HG02938 (cell line): ENCODE data around the gene RPIA.
"Not testable (repeated sequence)": the region's sequence is repeated elsewhere in the genome, so short reads cannot be mapped to it uniquely, and the experiment has no call there.

ENCODE experiments used
- ATAC-seq: cut with Tn5 transposase; IDR thresholded peaks from one replicate; pipeline ENCODE4 v1.9.1; 2021; ENCODE audit warnings: mild to moderate bottlenecking, moderate library complexity; ENCODE audit not compliant: unreplicated experiment

RPIA gene

DNA sequence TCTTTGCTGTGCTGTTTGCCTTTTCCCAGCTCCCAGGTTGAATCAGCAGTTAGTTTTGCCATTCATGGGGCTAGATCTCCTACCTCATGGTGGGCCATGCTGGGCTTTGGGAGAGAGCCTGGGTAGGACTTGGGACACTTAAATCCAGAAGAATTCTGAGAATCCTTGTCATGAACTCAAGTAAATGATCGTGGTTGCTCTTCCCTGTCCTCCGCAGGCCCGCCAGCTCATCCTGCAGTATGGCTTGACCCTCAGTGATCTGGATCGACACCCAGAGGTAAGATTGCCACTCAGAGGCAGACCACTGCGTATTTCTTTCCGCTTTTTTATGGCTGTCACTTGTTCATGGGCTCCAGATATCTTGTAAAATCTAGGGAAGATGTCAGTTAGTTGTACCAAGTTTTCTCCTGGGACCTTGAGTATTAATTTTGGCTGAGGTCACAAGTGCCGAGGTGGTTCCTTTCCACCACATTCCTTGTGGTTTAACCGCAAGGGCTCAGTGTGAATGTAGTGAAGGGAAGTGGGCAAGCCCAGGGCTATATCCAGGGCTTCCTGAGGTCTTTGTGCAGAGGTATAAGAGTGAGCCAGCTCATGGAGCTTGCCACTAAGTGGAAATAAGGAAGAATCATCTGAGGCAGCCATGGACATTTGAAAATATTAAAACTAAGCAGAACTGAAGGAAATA is 37.7 kb downstream of the RPIA start:
- no peak for ATAC-seq

DNA sequence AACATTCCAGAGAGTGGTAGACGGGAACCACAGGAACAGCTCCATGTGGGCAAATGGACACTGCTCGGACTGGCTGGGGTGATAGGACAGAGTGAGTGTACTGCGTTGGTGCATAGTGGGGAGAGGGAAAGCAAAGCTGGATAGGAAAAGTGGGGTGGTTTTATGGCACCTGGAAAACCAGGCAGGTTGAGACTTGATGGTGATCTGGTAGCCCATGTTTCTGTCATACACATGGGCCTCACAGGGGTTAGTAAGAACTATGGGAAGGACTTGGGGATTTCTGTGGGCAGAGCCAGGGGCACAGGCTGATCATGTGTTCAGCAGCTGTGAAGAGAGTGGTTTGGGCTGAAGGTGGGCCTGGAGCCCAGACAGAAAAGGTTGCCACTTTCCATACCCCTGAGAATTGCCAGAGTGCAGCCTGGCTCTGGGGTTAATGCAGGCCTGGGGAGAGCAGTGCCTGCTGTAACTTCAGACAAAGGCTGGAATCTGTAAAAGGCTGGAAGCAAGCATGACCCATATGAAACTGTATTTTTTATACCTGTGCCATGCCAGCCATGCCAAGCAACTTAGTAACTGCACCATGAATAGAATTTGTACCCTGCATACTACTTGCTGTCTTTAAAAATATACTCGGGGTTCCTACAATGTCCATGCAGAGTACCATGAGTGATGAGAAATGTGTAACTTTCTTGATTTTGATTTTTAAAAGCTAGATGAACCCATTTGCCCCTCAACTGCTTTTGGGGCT is 41.9 kb downstream of the RPIA start:
- no peak for ATAC-seq

DNA sequence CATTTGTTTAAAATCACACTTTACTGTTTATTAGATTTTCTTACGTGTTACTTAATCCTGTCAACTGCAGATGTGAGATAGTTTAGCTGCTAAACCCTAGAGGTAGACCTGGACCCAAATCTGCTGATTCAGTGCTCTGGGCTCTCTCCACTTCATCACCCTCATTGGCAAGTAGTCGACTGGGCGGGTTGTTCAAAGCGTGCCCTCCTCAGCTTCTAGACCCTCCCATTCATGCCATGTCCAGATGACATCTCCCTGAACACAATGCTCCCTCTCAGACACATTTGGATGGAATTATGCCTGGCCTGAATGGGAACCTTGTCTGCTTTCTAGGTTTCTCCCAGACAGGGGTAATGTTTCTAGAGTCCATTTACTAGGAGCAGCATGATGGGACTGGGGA is 43.7 kb downstream of the RPIA start:
- ATAC-seq = no peak

DNA sequence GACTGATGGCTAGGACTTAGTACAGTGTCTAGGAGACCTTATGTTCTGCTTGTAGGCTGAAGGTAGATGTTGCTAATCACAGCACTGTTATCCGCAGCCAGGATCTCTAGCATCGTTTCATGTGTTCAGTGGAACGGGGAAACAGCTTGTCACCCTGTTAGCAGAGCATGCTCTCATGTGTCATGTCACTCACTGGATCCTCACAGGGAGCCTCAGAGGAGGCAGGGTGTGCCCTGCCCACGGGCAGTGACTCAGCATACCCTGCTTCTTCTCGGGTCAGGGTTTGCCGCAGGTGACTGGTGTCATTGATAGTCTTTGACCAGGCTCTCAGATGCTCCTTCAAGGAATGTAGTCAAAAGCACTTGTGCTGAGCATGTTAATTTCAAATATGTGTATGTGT is 44.4 kb downstream of the RPIA start:
- ATAC-seq = no peak

DNA sequence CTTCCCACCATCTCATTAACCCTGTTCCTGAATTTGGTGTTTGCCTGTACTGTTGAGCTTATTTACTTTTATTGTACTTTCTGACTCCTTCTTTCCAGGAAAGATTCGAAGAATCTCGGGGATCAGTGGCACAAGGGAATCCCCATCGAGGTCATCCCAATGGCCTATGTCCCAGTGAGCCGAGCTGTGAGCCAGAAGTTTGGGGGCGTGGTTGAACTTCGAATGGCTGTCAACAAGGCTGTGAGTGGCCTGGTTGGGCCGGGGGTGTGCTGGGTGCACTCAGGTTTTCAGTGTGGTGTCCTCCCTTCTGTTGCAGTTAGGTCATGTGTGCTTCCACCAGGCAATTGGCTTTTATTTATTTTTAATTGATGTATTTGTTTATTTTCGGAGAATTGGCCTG is 45.0 kb downstream of the RPIA start:
- ATAC-seq = no peak

DNA sequence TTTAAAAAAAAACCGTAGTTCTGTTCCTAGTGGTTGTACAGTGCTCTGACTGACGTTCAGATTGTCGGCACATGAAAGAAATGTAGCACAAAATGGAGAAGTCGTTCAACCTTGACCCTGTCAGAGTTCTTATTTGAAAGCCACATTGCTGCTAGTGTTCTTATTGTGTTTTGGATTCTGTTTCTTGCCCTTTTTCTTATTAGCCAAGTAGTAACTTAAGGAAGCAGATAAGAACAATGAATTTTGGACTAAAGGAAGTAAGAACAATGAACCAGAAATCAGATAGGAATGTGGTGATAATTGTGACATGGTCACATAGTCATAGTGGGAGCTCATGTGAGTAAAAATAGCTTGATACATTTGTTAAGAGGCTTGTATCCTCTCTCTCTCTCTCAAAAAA is 45.9 kb downstream of the RPIA start:
- ATAC-seq = no peak

DNA sequence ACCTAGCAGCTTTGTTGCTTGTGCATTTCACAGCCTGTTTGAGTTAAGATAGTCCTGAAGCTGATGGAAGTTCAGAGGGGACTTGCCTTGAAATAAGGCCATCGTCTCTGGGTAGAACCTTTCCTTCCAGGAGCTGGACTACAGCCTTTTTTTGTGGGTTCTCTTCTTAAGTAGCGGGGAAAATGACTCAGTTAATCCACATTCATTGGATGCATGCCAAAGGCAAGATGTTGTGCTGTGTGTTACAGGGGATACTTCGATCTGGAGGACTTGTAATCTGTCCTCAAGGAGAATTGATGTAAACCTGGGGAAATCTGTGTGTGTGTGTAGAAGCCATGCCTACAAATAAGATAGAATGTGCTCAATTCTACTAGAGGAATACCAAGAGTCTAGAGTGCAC is 46.8 kb downstream of the RPIA start:
- no peak for ATAC-seq

DNA sequence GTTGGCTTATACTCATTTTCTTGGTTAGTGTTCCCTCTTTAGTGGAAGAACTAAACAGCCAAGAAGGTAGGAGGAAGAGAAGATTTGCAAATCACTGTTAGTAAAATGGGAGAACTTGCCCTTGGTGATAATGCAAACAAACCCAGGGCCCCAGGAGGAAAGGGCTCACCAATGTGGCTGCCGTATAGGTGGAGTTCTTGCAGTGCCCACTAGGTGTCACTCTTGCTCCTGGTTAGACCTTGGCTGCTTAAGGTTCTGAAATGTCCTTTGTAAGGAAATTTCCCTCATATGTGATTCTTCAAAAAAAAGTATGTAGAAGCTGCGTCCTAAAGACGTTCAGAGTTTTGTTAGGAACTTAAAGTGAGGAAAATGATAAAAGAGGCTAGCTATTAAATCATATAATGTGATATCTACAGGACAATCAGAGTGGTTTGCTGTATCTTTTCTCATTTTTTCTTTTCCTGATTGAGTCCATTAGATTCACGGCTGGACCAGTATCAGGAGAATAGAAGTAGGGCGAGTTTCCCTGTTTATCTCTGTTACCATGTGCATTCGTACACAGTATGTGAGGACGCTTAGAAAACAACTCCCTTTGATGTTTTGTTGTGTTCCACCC is 48.6 kb downstream of the RPIA start:
- ATAC-seq = peak; percentile 65

DNA sequence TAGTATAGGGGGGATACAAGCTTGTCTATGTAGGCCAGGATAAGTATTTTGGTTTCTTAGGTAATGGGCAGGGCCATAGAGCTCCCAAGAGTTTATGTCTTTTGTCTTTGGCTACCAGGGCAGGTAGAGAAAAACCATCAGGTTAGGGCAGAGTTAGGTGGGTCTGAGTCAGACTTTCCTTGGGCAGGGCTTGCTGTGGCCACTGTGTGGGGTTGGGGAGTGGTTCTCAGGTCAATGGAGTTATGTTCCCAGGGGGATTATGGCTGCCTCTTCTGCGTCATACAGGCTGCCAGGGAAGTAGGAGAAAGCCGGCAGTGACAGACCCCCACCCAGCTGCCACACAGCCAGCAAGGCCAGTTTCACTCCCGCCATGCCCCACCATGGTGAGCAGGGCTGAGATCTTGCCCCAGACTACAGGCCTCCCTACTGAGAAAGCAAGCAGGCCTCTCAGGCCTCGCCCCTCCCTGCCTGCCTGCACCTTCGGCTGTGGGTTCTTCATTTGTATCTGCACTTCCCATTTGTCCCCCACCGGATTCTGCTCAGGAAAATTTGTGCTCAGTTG is 55.5 kb downstream of the RPIA start:
- no peak for ATAC-seq

DNA sequence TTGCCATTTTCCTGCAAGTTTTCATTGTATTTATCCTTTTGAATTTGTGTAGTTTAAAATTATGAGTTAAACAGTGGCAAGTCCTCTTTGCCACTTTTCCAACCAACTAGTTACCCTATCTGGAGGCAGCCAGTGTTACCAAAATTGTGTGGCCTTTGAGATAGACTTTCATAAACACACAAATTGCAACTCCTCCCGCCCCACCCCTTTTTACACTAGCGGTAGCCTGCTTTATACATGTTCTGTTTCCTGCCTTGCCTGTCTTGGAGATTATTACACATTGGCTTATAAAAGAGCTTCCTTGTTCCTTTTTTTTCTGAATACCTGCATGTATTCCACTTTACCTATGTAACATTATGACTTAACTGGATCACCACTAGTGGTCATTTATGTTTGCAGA is 56.5 kb downstream of the RPIA start:
- no peak for ATAC-seq

DNA sequence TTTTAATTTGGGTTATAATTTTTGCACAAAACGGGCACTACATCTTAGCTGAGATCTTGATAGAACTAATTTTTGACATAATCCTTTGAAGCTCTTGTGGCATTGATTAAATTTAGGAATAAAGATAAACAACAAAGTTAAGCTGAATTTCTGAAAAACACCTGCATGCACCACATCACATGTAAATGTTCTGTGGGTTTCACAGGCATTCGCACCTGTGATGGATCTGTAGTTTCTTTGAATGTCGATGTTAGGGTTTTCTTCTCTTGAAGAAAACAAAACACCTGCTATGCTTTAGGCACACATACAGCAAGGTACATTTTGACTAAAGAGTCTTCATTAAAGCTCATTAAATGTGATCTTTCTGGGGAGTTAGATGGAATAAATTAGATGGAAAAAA is 60.3 kb downstream of the RPIA start:
- no peak for ATAC-seq

DNA sequence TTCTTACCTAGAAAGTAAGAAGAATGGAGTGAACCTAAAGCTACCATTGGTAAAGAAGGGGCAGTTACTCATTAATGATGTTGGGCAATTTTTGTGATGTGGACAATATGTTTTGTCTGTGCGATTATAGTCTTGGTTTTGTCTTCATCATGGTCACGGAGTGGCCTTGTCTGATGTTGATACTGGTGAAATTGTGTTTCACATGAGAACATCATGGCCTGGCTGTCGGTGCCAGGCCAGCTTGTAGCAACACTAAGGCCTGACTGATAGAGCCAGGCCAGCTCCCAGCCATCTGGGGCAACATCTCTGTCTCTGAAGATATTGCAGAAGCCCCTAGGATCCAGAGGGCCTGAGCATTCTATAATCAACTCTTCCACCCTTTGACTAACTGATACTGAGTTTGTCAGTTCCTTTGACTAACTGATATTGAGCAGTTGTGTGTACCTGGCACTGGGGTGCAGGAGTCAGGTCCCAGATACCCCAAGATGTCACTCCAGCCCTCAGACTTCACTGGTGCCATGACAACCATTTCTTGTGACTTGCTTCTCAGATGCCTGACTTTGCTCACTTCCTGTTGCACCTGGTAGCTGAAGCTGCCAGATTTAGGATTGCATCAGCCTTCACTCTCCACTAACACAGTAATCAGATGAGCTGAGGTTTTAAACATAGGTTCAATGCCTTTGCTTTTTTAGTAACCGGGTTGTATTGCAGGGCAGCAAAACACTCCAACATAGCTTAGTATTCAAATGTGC is 62.5 kb downstream of the RPIA start:
- peak; percentile 91 for ATAC-seq

DNA sequence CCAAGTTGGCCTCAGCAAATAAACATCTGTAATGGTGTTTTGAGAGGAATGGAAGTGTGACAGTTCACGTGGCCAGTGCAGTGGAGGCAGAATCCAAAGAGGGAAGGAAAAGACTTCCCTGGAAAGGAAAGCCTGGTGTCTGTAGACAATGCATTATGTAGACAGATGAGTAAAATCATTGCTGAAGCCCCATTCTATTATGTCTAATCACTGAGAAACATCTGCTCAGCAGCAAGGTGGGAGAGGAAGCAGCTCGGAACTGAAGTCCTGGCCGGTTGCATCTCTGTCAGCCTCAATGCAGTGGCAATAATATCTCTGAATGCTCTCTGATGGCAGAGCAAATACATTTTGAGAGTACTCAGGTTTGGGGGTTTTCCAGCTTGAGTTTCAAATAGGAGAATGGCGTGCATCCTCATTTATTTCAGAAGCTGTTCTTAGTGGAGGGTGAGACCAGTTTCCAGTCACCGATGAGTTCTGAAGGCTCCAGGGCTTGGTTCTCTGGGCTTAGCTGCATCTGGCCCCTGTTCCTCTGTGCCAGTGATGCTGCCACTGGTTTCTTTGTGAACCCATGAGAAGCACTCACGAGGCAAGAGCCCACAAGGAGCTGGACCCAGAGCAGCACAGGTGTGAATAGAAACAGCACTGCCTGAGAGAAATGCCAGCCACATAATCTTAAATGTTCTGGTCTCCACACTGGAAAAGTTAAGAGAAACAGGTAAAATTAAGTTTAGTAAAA is 63.3 kb downstream of the RPIA start:
- ATAC-seq = peak; percentile 21

DNA sequence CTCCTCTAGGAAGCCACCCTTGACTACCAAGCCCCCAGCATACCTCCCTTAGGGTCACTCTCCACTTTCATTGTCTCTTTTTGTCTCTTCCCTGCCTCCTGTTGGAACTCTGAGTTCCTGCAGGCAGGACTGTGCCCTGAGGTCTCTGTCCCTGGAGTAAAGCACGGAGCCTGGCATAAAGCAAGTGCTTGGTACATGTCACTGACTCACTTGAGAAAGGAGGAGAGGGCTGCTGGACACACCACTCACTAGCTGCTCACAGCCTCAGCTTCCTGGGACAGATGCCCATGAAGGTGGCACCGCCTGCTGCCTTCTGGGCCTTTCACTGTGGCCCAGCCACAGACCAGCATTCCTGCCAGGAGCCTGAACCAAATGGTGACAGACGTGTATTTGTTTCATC is 64.4 kb downstream of the RPIA start:
- no peak for ATAC-seq

DNA sequence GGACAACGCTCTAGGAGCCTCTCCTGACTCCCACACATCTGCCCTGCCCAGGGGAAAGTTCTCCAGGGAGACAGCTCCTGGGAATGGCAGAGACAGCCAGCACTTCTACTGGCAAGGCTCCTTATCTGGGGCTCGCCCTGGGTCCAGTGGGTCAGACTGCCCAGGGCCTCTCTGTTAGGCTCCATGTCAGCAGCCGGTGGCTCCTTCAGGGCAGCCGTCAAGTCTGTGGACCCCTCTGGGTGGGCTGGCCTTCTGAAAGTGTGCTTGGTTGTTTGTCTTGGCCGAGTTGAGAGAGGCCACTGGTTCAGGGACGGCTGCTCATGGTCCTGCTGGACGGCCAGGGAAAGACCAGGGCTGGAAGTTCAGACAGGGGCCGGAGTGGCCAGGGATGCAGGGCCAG is 65.6 kb downstream of the RPIA start:
- no peak for ATAC-seq

DNA sequence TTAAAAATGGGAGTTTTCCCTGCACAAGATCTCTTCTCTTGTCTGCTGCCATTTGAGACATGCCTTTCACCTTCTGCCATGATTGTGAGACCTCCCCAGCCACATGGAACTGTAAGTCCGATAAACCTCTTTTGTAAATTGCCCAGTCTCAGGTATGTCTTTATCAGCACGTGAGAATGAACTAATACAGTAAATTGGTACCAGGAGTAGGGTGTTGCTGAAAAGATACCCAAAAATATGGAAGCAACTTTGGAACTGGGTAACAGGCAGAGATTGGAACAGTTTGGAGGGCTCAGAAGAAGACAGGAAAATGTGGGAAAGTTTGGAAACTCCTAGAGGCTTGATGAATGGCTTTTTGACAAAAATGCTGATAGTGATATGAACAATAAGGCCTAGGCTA is 67.2 kb downstream of the RPIA start:
- ATAC-seq = not testable (repeated sequence)

DNA sequence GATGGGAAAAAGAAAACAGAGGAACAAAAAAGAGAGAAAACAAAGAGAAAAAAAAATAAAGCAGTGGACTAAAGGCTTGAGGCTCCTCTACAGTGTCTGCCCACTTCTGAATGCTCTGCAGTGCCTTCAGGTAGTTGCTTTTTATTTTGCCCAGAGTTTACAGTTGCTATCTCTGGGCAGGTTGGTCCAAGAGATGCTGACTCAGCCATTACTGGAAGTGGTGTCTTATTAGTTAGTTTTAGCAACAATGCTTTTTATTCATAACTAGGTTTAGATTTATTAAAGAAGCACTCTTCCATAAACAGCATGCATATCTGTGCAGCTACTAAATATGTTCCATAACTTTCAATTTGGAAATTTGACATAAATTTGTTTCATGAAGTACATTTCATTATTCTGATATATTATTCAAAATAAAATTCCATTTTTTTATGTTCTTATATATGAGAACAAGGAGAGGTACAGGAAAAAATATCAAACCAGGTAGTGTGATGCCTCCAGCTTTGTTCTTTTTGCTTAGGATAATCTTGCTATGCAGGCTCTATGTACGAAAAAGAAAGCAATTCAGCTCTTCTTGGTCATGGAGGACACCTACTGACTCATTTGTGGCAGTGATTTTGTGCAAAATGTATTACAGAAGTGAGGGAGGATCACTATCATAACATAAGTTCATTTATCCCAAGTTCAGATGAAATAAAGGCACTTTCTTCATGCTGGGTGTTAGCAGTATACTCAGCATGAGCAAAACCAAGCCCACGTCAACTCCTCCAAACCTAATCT is 69.5 kb downstream of the RPIA start:
- no peak for ATAC-seq

DNA sequence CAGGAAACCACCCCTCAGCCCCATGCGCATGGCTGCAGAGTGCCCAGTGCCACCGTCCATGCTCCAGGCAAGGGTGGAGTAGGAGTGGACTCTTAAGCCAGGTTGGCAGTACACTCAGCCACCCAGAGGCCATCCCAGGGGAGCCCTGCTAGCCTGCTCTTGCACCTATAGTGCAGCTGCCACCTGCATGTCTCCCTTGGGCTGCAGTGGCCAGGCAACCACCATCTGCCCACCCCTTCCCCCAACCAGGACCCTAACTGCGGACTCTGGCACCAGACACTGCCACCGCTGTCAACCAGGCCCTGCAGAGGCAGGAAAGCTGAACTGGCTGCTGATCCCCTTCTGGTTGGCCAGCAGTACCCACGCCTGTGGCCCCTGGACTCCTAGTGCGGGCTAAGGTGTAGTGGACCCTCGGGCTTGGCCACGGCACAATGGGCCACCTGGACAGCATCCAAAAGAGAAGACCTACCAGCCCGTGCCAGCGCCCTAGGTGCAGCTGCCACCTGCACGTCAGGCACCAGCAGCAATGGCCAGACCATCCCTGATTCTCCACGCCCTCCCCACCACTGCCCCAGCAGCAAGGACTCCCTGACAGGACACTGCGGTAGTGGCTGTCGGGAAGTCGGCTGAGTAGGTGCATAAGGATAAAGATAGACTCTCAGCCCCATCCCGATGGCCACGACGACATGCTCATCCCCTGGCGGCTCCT is 72.8 kb downstream of the RPIA start:
- ATAC-seq = no peak

DNA sequence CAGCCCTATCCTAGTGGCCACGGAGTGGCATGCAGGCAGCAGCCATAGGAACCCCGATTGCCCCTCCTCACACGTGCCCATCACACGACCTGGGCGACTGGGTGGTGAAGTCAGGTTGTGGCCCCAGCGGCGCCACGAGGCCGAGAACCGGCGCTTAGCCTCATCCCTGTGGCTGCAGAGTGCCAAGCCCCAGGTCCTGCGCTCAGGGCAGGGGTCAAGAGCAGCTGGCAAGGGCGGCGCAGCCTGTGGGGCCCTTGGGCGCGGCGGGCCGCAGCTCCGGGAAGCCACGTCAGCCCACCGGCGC is 73.3 kb downstream of the RPIA start:
- ATAC-seq = no peak
